ENCODE measurements around the gene LARGE1. TPM values are rescaled to one million over a fixed set of nuclear protein-coding genes. Genes with fewer than 3 reads are reported as not detected.

The LARGE1 gene
- total RNA-seq, 2 donors from 2014 or later = 80.5 to 101 TPM

GRCh38 chr22:33404723-33405122 is 515.6 kb downstream of the LARGE1 start:
- Histone ChIP-seq H3K4me1 (peaks cover 0 to 21% of the 10 kb centered on the region in 2 donors), H3K9me3 (no peaks in the 10 kb centered on the region), H3K4me3 (no peak overlapping the region), H3K36me3 (no peaks in the 10 kb centered on the region), H3K27ac (no peak overlapping the region), H3K27me3 (no peaks in the 10 kb centered on the region)
- TF ChIP-seq, protein P1, sequence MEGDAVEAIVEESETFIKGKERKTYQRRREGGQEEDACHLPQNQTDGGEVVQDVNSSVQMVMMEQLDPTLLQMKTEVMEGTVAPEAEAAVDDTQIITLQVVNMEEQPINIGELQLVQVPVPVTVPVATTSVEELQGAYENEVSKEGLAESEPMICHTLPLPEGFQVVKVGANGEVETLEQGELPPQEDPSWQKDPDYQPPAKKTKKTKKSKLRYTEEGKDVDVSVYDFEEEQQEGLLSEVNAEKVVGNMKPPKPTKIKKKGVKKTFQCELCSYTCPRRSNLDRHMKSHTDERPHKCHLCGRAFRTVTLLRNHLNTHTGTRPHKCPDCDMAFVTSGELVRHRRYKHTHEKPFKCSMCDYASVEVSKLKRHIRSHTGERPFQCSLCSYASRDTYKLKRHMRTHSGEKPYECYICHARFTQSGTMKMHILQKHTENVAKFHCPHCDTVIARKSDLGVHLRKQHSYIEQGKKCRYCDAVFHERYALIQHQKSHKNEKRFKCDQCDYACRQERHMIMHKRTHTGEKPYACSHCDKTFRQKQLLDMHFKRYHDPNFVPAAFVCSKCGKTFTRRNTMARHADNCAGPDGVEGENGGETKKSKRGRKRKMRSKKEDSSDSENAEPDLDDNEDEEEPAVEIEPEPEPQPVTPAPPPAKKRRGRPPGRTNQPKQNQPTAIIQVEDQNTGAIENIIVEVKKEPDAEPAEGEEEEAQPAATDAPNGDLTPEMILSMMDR (IDR thresholded peaks at IDR 0.05) = no peak
- no peak for DNase-seq (ENCODE audit: low spot score)

DNA sequence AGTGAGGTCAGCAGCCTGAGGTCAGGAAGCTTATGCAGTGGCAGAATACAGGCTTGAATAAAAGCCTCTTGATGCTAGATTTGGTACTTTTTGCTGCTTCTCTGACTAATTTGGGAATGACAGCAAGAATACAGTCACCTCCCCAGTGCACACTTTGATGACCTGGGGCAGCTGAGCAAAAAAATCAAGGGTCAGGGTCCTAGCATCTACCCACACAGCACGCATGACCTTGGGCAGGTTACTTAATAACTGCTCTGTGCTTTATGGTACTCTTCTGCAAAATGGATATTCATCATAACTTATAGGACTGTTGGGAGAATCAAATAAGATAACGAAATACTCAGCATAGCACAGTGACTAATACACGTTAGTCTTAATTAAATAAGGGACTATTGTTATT is 518.0 kb downstream of the LARGE1 start:
- Histone ChIP-seq H3K4me1 (peaks cover 0 to 21% of the 10 kb centered on the region in 2 donors), H3K36me3 (no peaks in the 10 kb centered on the region), H3K4me3 (no peak overlapping the region), H3K27me3 (no peaks in the 10 kb centered on the region), H3K27ac (no peak overlapping the region), H3K9me3 (no peaks in the 10 kb centered on the region)
- DNase-seq (ENCODE audit: low spot score) = no peak
- TF ChIP-seq, protein P1 (IDR thresholded peaks at IDR 0.05) = no peak

GRCh38 chr22:33401291-33401690 is 519.0 kb downstream of the LARGE1 start:
- no peak for DNase-seq (ENCODE audit: low spot score)
- TF ChIP-seq, protein P1 (IDR thresholded peaks at IDR 0.05) = no peak
- Histone ChIP-seq H3K4me3 (no peak overlapping the region), H3K4me1 (peaks cover 0 to 21% of the 10 kb centered on the region in 2 donors), H3K9me3 (no peaks in the 10 kb centered on the region), H3K27me3 (no peaks in the 10 kb centered on the region), H3K36me3 (no peaks in the 10 kb centered on the region), H3K27ac (no peak overlapping the region)

- H3K27ac ChIP-seq = no peak overlapping the region
- H3K9me3 ChIP-seq = no peaks in the 10 kb centered on the region
- H3K4me3 ChIP-seq = no peak overlapping the region
- H3K27me3 ChIP-seq = no peaks in the 10 kb centered on the region
- TF ChIP-seq, protein P1 (IDR thresholded peaks at IDR 0.05) = no peak
- H3K36me3 ChIP-seq = no peaks in the 10 kb centered on the region
- H3K4me1 ChIP-seq = peaks cover 0 to 21% of the 10 kb centered on the region in 2 donors
- DNase-seq (ENCODE audit: low spot score) = no peak
Measured at GRCh38 chr22:33400891-33401290, 519.4 kb downstream of the LARGE1 start.

- DNase-seq (ENCODE audit: low spot score) = no peak
- TF ChIP-seq, protein P1 (IDR thresholded peaks at IDR 0.05) = no peak
- Histone ChIP-seq H3K27me3 (no peaks in the 10 kb centered on the region), H3K4me3 (no peak overlapping the region), H3K9me3 (no peaks in the 10 kb centered on the region), H3K4me1 (peaks cover 0 to 21% of the 10 kb centered on the region in 2 donors), H3K36me3 (no peaks in the 10 kb centered on the region), H3K27ac (no peak overlapping the region)
Measured at GRCh38 chr22:33400061-33400840, 520.0 kb downstream of the LARGE1 start.

Data from right atrium auricular region (tissue), 2 donors.